ENCODE measurements around the gene FMNL2.

Gene FMNL2

DNA sequence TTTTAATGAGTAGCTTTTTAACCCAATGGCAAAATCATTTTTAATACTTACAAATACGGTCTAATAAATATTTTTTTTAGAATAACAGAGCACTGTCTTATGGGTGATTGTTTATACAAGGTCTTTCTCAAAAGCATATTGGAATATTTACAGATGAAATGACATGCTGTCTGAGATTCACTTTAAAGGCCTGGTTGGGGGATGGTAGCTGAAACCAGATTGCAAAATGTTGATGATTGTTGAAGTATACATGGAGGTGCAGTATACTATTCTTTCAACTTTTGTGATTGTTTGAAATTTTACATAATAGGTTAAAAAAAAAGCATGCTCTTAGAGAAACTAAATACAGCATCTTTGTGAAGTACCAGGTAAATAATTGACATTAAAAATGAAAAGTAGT is 111.2 kb downstream of the FMNL2 start:
- no peak for DNase-seq (ENCODE audit: low read depth in 3 of 3)

GRCh38 chr2:152447897-152448296 is 112.9 kb downstream of the FMNL2 start:
- DNase-seq (ENCODE audit: low read depth in 3 of 3), result no peak

DNA sequence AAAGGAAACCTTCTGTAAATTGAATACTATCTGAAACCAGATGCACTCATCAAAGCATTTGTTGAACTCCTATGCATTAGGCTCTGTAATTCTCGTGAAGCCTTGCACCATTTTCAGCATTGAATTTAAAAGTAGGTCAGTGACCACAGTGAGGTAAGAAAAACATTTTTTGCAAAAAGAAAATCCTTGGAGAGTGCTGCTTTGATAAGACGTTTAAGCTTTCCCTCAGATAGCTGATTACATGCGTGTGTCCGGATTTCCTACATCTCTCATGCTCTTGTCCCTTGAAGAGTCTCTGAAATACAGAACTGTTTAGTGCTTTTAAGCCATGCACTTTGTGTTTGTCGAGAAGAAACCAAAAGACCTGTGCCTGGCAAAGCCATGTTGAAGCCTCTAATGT is 113.6 kb downstream of the FMNL2 start:
- no peak for DNase-seq (ENCODE audit: low read depth in 3 of 3)

- DNase-seq (ENCODE audit: low read depth in 3 of 3), result no peak
Observed at GRCh38 chr2:152449578-152449977, 114.6 kb downstream of the FMNL2 start.

DNA sequence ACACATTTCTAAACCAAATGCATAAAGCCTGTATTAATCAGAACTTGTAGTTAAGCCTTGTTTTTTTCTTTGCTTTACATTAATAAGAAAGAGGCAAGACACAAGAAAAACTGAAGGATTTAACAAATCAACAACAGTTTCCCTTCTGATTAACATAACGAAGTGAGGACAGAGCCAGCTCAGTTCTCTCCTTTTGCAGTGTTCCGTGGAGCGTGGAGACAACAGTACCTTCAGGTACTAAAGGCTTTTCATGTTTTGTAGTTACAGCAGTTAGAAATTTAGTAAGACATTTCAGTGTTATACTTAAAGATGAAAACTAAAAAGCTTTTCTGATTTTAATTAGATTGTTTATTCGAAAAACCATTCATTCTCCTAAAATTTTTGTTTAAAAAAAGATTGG is 115.2 kb downstream of the FMNL2 start:
- no peak for DNase-seq (ENCODE audit: low read depth in 3 of 3)

DNA sequence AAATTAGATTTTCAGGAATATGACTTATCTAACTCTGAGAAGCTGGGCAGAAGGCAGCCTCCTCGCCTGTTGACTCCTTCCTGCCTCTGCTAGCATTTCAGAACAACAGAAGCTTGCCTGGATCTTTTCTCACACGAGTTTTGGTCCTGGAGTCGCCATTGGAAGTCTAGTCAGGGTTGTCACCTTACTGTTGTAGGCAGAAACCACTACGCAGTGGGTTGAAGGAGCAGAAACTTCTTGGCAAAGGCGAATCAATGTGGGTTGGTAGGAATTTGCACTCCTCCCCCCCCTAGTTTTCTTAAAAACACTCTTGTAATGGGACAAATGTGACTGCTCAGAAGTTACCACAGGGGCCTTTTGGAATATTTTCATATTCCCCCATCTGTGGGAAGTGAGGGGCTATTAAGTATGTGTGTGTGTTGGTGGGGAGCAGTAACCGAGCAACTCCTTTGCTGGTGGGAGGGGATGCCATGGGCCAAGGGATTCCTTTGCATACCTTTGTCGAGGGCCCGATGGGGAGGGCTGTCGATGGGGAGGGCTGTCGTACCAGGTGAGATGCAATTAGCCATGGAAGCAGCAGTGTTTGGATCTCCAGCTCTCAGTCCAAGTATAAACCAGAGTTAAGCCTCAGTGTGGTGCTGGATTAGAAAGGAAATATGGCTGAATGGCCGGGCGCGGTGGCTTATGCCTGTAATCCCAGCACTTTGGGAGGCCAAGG is 117.4 kb downstream of the FMNL2 start:
- DNase-seq (ENCODE audit: low read depth in 3 of 3), result no peak

GRCh38 chr2:152453129-152453911 is 118.3 kb downstream of the FMNL2 start:
- DNase-seq (ENCODE audit: low read depth in 3 of 3), result no peak

- no peak for DNase-seq (ENCODE audit: low read depth in 3 of 3)
Observed at GRCh38 chr2:152454371-152454770, 119.4 kb downstream of the FMNL2 start.

- DNase-seq (ENCODE audit: low read depth in 3 of 3), result no peak
Observed at GRCh38 chr2:152454960-152455359, 120.0 kb downstream of the FMNL2 start.

DNA sequence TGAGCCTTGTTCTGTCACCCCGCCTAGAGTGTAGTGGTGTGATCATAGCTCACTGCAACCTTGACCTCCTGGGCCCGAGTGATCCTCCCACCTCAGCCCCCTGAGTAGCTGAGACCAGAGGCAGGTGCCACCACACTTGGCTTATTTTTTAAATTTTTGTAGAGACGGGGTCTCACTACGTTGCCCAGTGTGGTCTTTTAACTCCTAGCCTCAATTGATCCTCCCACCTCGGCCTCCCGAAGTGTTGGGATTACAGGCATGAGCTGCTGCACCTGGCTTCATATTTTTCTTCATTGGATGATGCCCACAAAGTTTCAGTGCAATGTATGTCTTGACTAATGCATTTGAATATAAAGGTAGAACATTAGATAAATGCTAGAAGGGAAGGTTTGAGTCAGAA is 120.8 kb downstream of the FMNL2 start:
- no peak for DNase-seq (ENCODE audit: low read depth in 3 of 3)

DNA sequence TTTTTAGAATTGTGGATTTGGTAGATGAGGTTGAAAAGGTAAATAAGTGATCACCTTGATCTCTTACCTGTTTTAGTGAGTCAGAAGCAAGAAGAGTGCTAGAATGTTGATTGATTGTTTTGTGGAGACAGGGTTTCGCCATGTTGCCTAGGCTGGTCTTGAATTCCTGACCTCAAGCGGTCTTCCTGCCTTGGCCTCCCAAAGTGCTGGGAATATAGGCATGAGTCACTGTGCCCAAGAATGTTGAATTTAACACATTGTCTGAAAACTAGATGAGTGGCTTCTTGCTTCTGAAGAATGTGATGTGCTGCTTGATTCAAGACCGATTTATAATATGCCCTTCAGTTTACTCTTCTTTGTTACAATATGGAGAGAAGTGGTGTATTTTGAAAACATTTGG is 121.3 kb downstream of the FMNL2 start:
- DNase-seq (ENCODE audit: low read depth in 3 of 3), result no peak

DNA sequence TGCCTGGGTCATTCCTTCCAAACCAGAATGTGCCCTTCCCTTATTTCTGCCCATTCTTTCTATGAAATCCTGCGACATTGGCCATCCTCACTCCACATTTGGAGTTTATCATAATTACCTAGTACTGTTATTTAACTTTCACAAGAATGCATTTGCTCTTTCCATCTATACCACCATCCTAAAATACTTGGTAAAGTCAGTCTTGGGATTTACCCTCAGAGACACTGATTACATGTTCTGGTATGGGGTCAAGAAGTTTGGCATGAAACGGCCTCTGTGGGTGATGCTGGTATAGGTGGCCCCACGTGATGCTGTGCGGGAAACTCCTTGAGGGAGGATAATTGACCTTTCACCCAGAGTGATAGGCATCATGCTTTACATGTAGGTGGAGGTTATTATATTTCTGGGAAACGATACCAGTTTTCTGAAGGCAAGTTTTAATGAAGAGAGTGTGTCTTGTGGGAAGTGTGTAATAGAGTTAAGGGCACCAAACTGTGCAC is 123.5 kb downstream of the FMNL2 start:
- DNase-seq (ENCODE audit: low read depth in 3 of 3), result no peak

- no peak for DNase-seq (ENCODE audit: low read depth in 3 of 3)
Observed at GRCh38 chr2:152459091-152459490, 124.1 kb downstream of the FMNL2 start.

DNA sequence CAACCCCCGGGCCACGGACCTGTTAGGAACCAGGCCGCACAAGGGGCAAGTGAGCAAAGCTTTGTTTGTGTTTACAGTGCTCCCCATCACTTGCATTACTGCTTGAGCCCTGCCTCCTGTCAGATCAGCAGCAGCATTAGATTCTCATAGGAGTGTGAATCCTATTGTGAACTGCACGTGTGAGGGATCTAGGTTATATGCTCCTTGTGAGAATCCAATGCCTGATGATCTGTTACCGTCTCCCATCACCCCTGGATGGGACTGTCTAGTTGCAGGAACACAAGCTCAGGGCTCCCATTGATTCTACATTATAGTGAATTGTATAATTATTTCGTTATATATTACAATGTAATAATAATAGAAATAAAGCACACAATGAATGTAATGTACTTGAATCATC is 125.6 kb downstream of the FMNL2 start:
- no peak for DNase-seq (ENCODE audit: low read depth in 3 of 3)

- DNase-seq (ENCODE audit: low read depth in 3 of 3), result no peak
Observed at GRCh38 chr2:152462120-152462519, 127.1 kb downstream of the FMNL2 start.

DNA sequence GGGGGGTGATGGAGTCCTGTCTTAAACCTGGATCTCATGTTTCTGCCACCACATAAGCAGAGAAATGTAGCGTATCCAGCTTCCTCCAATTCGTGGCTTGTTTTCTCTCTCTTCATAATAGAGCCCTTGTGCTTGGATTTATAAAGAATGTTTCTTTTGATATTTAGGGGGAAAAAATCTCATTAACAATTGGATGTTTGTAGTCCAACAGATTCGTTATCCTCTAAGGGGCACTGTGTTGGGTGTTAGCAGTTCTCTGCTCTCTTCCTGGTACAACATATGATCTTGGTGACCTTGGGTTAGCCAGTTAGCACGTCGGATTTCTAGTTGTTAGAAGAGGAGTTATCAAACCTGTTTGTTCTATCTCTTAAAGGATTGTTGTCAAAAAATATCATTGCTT is 127.8 kb downstream of the FMNL2 start:
- DNase-seq (ENCODE audit: low read depth in 3 of 3), result no peak

DNA sequence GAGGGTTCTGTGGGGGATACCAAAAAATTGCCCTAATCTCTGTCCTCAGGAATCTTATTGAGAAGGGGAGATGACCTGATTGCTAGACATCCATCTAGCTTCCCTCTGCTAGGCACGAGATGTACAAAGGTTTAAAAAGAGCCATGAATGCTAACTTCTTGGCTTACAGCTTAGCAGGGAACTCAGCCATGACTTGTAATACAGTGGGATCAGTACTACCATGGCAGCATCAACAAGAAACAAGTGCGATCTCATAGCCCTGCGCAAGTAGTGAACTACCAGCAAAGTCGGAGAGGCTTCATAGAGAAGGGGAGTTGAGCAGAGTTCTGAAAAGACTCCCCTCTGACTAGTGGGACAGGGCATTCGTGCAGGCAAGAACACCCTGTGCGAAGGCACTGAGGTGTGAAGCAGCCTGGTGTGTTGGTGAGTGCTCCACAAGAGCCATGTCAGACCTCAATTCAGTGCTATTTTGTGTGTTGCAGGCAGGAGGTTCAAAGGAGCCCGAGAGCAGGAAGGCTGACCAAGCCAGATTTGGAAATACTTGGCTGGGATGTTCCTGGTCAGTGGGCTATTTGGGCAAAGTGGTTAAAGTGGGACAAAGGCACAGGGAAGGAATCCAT is 130.0 kb downstream of the FMNL2 start:
- no peak for DNase-seq (ENCODE audit: low read depth in 3 of 3)

GRCh38 chr2:152465541-152465940 is 130.6 kb downstream of the FMNL2 start:
- DNase-seq (ENCODE audit: low read depth in 3 of 3), result no peak

DNA sequence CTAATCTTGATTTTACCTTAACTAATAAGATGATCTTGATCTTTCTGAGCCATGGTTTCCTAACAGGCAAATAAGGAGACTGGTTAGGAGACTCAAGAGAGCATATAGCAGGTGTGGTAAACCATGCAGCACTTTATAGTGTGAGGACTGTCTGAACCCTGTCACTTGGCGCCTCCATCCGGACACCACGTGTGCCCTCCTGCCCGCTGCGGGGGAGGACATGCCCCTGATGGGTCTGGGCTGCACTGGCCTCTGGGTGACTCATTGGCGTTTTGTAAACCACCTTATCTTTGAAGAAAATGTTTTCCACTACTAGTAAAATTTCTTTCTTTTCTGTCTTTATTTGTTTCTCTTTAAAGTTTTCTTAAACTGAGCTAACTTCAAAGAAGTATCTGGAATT is 131.1 kb downstream of the FMNL2 start:
- no peak for DNase-seq (ENCODE audit: low read depth in 3 of 3)

GRCh38 chr2:152466980-152467676 is 132.2 kb downstream of the FMNL2 start:
- no peak for DNase-seq (ENCODE audit: low read depth in 3 of 3)

- DNase-seq (ENCODE audit: low read depth in 3 of 3), result no peak
Observed at GRCh38 chr2:152467677-152468410, 132.9 kb downstream of the FMNL2 start.

All from stimulated activated CD4-positive, alpha-beta T cell treated with anti-CD3 and anti-CD28 coated beads, TNF-alpha, amount 100 ng/mL, for 48 hours (primary cell).